ENCODE data around the gene IL17RB.

DNA sequence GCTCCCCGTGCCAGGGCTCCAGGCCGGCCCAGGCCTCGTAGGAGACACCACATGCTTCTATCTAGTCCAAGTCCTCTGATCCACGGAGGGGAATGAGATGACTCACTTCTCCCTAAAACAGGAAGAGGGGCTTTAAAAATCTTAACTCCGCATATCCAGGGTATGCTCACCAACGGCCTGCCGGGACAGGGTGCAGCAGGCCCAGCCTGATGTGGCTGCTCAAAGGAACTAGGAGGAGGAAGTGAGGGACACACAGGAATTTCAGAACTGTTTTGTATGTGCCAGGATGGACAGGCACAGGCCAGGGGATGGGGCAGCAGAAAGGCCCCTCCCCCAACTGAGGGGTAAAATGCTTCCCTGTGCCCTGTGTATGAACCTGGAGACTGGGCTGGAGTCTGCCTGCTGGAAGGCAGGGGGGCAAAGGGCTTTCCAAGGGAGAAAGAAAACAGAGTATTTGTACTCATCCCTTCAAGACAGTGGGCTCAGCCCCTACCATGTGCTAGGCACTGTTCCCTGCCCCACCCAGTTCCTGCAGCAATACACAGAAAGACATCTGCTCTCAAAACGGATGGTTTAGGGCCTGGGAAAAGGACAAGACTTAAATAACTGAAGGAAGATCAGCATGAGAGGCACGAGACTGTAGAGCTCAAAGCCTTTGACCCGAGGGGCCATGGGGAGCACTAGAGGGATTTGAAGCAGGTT, 22.3 kb upstream of the IL17RB start:
- TF ChIP-seq EZH2phosphoT487 (IDR thresholded peaks at IDR 0.05; ENCODE audit: insufficient read depth, low read depth), result no peak
- TF ChIP-seq EZH2 (IDR thresholded peaks at IDR 0.05; ENCODE audit: insufficient read depth, poor library complexity, severe bottlenecking), result no peak

Data from GM23248 (cell line).